ENCODE data around the gene DNAJB12. TPM values are rescaled to one million over a fixed set of nuclear protein-coding genes. Genes with fewer than 3 reads are reported as not detected.
"Not testable (repeated sequence)": the region's sequence is repeated elsewhere in the genome, so short reads cannot be mapped to it uniquely, and the experiment has no call there.

The DNAJB12 gene
- polyA plus RNA-seq, 12 donors: 11.8 to 25.8 (median 21.4) TPM; not detected in 1

- no peak for DNase-seq
Measured at GRCh38 chr10:72332423-72333111, 22.2 kb downstream of the DNAJB12 start.

DNA sequence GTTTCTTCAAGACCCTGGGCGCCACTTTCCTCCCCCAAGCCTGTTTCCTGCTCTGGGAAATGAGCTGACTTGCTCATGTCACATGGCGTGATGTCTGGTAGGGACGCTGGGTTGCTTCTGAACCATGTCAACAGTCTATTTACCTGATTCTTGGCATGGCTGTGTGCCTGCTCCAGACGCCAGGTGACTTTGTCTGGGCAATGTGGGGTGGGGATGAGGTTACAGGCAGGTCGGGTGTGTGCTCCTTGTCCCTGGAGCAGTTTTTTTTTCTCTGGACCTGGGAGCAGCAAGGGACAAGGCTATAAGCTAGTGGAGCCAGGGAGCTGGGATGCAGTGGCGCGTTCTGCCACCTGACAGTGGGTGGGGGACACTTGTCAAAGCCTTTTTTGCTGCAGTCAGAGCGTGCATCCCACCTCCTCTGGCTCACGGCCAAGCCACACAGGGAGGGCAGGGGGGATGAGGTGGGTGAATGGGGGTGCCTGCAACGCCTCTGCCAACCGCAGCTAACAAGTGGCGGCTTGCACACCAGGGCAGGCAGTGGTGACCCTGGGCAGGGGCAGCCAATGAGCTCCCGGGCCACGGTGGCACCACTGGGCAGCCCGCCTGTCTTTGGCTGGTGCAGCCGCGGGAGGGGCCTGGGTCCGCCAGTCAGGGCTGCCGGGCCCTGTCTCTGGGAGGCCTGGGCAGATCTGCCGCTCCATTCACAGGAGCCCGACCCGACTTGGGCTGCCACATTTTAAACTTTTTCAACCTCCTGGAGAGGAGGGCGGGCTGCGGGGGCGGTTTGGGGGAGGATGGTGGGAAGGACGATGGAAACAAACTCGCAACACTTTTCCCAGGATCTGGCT lies 22.9 kb downstream of the DNAJB12 start:
- no peak for DNase-seq

- DNase-seq: no peak
Measured at GRCh38 chr10:72330069-72330426, 24.7 kb downstream of the DNAJB12 start.

GRCh38 chr10:72329290-72330068 lies 25.2 kb downstream of the DNAJB12 start:
- no peak for DNase-seq

DNA sequence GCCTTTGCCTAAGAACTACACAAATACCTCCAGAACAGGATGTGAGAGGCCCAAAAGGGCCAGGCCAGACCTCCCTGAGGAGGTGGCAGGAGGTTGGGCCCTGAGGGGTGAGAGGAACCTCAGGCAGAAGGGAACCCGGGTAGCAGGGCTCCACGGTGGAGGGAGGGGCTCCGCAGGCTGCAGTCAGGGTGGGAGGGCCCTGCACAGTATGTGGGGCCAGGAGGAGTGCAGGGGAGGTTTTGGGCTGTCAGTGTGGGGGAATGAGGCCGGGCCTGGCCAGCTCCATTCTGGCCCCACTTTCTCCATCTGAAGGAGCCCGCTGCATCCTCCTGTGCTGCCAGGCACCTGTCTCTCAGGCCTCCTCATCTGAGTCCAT lies 25.9 kb downstream of the DNAJB12 start:
- DNase-seq: no peak

DNA sequence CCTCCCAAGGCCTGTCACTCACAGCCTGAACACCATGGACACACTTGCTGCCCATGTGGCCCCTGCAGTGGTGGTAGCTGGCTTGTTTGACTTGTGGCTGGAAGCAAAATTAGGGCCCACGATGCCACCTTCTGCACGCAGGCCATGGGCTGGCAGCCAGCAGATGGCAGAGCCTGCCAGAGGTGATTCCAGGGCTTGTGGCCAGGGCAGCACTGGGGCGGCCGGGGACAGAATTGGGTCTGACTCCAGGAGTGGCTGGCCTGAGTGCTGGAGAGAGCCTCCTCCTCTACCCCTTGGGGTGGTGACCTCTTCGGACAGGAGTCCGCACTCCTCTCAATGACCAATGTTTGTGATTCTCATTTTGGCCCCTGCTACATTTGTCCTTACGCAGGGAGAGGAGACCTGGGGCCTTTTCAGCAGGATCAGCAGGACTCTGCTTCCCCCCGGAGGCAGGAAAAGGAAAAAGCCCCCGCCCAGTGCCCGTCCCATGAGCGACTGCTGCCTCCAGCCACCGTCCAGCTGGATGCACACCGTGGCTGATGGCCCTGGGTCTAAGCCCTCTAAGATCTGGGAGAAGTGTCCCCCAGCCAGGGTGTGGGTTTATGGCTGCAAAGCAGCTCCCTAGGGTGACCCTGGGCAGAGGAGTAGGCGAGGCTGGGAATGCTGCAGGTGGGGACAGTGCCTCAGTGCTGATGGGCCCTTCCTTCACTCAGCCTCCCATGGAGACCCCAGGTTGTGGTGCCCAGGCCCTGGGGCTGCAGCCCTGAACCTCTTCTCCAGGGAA lies 26.5 kb downstream of the DNAJB12 start:
- no peak for DNase-seq

DNA sequence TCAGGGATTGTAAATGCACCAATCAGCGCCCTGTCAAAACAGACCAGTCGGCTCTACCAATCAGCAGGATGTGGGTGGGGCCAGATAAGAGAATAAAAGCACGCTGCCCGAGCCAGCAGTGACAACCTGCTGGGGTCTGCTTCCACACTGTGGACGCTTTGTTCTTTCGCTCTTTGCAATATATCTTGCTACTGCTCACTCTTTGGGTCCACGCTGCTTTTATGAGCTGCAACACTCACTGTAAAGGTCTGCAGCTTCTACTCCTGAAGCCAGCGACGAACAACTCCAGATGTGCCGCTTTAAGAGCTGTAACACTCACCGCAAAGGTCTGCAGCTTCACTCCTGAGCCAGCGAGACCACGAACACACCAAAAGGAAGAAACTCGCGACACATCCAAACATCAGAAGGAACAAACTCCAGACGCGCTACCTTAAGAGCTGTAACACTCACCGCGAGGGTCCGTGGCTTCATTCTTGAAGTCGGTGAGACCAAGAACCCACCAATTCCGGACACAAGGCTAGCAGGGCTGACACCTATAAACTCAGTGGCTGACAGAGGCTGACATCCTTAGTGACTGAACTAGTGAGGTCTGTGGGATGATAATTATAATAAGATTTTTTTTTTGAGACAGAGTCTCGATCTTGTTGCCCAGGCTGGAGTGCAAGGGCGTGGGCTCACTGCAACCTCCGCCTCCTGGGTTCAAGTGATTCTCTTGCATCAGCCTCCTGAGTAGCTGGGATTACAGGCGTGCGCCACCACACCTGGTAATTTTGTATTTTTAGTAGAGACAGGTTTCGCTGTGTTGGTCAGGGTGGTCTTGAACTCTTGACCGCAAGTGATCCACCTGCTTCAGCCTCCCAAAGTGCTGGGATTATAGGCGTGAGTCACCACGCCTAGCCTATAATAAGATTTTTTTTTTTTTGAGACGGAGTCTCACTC lies 27.8 kb downstream of the DNAJB12 start:
- DNase-seq: not testable (repeated sequence)

DNA sequence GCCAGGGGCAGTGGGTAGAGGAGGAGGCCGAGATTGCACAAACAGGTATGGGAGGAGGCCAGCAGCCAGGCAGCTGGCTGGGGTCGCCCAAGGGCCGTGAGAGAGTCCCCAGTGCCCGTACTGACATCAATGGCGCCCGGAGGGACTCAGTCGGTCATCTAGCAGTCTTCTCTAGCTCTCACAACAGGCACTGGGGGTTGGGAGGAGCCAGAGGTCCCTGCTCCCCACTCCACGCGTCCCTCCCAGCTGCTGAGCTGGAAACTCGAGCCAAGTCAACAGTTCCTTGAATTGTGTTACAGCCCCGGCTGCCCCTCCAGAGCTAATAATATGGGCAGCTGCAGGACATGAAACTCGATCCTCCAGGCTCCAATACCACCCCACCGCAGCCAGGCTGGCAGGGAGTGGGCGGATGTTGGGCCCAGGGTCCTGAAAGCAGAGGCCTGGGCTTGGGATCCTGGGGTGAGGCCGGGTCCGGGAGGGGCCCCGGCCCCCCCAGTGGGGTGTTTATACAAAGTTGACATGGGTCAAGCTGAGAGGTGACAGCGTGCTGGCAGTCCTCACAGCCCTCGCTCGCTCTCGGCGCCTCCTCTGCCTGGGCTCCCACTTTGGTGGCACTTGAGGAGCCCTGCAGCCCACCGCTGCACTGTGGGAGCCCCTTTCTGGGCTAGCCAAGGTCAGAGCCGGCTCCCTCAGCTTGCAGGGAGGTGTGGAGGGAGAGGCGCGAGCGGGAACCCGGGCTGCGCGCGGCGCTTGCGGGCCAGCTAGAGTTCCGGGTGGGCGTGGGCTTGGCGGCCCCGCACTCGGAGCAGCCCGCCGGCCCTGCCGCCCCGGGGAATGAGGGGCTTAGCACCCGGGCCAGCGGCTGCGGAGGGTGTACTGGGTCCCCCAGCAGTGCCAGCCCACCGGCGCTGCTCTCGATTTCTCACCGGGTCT lies 29.2 kb downstream of the DNAJB12 start:
- DNase-seq: peak; percentile 85

DNA sequence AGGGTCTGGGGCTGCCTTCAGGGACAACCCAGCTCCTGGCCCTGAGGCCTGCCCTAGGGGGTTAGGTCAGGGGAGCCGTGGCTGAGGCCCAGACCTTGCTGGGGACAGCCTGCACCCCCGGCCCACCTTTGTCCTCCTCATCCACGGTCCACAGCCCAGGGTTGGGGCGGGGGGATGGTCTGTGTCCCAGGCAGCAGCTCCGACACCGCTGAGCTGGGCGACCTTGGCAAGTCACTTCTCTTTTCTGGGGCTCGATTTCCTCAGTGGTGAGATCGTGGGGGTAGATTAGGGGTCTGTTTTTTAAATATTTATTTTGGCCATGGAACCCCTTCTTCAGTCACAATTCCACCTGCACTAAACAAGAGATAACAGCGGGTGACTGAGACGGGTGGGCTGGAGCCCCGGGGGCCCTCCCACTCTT lies 30.9 kb downstream of the DNAJB12 start:
- no peak for DNase-seq

DNA sequence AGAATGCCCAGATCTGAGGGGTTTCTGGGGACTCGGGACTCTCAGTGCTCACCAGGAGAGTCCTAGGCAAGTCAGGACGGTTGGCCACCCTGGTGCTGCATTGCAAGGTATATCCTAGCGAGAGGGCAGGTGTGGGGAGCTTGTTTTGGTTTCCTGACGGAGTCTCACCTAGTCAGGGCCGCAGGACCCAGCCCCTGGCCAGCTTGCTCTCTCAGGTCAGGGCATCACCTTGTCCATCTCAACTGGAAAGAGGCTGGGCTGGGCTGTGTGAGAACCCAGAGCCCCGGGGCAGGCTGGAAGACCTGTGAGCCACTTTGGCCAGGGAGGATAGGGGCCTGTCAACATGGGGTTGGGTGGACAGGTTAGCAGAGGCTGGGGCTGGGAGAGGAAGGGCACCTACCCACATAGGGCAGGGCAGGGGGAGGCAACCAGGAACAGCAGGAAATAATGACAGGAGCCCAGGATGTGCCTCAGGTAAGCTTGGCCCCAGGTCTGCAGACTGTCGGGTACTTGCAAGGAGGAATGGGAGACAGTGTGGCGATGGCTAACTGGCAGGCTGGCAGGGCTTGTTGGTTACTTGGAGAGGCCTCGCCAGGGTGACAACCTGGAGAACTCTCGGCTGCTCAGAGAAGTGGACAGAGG lies 31.5 kb downstream of the DNAJB12 start:
- no peak for DNase-seq

DNA sequence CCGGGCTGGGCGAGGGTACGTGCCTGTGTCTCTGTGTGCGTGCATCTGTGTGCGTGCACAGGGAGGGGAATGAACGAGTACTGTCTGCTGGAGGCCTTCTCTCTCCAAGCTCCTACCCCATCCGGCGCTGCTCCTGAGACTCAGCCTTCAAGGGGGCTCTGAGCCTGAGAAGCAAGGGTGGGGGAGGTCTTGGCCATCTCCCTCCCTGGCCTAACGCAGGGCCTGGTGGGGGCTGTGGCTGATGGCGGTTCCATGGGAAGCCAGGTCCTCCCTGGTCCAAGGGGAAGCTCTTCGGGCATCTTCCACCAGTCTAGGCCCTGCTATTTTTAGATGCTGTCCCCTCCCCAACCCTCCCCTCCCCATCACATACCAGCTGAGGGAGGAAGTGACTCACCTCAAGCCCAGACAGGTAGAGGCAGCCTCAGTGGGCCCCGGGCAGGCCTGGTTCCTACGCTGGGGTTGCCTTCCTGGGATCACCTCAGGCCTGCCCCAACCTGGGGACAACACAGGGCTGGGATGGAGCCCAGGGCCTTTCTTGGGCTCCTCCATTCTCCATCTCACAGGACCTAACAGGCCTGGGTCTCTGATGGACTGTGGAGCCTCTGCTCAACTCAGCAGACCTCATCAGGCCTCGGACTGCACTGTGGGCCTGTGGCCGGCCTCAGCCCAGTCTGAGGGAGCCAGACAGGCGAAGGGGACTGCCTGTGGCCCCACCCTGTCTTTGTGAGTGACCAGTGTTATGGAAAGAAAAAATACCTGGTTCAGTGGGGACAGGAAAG lies 32.2 kb downstream of the DNAJB12 start:
- DNase-seq: no peak

GRCh38 chr10:72322030-72322279 lies 32.8 kb downstream of the DNAJB12 start:
- no peak for DNase-seq

DNA sequence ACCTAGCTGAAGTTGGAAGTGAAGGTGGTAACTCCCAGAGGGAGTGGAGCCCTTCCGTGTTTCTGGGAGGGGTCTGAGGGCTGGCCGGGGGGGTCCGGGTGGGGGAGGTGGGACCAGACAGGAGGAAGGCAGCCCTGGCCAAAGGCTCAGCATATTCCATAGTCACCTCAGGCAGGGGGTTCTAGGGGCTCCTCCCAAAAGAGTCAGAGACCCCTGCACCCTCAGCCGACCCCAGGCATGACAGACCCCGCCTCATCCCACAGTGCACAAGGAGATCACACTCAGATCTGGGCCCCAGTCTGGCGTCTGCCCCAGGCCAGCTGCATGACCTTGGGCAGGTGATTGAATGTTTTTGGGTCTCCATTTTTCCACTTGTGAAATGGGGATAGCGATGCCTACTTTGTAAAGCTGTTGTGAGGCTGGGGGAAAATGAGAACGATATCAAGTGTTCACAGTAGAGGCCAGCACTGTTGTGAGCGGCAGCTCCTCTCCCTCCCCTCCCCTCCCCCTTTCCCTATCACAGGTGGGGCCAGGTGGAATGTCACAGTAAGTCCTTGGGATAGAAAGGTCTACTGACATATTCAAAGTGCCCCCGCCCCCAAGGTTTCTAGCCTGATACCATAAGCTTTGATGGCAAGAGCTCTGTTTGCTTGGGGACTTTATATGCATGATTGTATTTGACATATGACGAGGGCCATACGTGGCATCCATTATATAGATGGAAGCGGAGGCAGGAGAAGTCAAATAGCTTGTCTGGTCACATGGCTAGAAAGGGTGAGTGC lies 33.3 kb downstream of the DNAJB12 start:
- no peak for DNase-seq

- no peak for DNase-seq
Measured at GRCh38 chr10:72320676-72321247, 34.0 kb downstream of the DNAJB12 start.

GRCh38 chr10:72319416-72320254 lies 35.1 kb downstream of the DNAJB12 start:
- DNase-seq: peak; percentile 79

Data from muscle of arm (tissue), 12 donors.